ENCODE data around the gene INPP5F.
A peak's percentile ranks its signal among the peaks of the same experiment; 100 is the strongest.
"Not testable (repeated sequence)": the region's sequence is repeated elsewhere in the genome, so short reads cannot be mapped to it uniquely, and the experiment has no call there.

Gene INPP5F

GRCh38 chr10:119749455-119749854, 23.6 kb downstream of the INPP5F start:
- no peak for DNase-seq

GRCh38 chr10:119750391-119751230, 24.8 kb downstream of the INPP5F start:
- DNase-seq = peak; percentile 58

- no peak for DNase-seq
Observed at GRCh38 chr10:119753309-119753708, 27.5 kb downstream of the INPP5F start.

GRCh38 chr10:119754085-119754484, 28.2 kb downstream of the INPP5F start:
- DNase-seq = no peak

- DNase-seq = no peak
Observed at GRCh38 chr10:119754936-119755335, 29.1 kb downstream of the INPP5F start.

GRCh38 chr10:119755446-119755845, 29.6 kb downstream of the INPP5F start:
- no peak for DNase-seq

GRCh38 chr10:119758448-119759195, 32.8 kb downstream of the INPP5F start:
- no peak for DNase-seq

GRCh38 chr10:119759832-119760231, 34.0 kb downstream of the INPP5F start:
- no peak for DNase-seq

GRCh38 chr10:119761106-119761505, 35.3 kb downstream of the INPP5F start:
- DNase-seq = no peak

GRCh38 chr10:119762035-119762434, 36.2 kb downstream of the INPP5F start:
- no peak for DNase-seq

GRCh38 chr10:119762805-119763798, 37.3 kb downstream of the INPP5F start:
- no peak for DNase-seq

GRCh38 chr10:119768455-119769094, 42.7 kb downstream of the INPP5F start:
- DNase-seq = no peak

- DNase-seq = no peak
Observed at GRCh38 chr10:119769886-119770285, 44.0 kb downstream of the INPP5F start.

GRCh38 chr10:119770928-119771327, 45.1 kb downstream of the INPP5F start:
- DNase-seq = no peak

GRCh38 chr10:119772334-119772733, 46.5 kb downstream of the INPP5F start:
- no peak for DNase-seq

GRCh38 chr10:119773041-119773440, 47.2 kb downstream of the INPP5F start:
- not testable (repeated sequence) for DNase-seq

- DNase-seq = no peak
Observed at GRCh38 chr10:119775529-119775928, 49.7 kb downstream of the INPP5F start.

GRCh38 chr10:119776536-119776935, 50.7 kb downstream of the INPP5F start:
- DNase-seq = no peak

- no peak for DNase-seq
Observed at GRCh38 chr10:119777686-119778085, 51.8 kb downstream of the INPP5F start.

GRCh38 chr10:119778776-119779445, 53.1 kb downstream of the INPP5F start:
- no peak for DNase-seq

GRCh38 chr10:119780879-119781480, 55.1 kb downstream of the INPP5F start:
- no peak for DNase-seq
